MM.1S (cell line): ENCODE results near the gene MED15.
"Not testable (repeated sequence)": the region's sequence is repeated elsewhere in the genome, so short reads cannot be mapped to it uniquely, and the experiment has no call there.

ENCODE experiments used
- CTCF ChIP-seq: fragments of 300-600 bp; sonication (generic); IDR thresholded peaks from 2 replicates; pipeline ENCODE4 v1.5.1; 2016; ENCODE audit warnings: antibody characterized with exemption, low read length, mixed read lengths
- EZH2 ChIP-seq: fragments of 300-600 bp; sonication (generic); optimal IDR thresholded peaks from 2 replicates; pipeline ENCODE3; 2017; ENCODE audit warnings: low read depth, mild to moderate bottlenecking, antibody characterized with exemption, low read length, mixed read lengths
- EZH2phosphoT487 ChIP-seq: fragments of 300-600 bp; sonication (generic); IDR thresholded peaks from 2 replicates; pipeline ENCODE4 v1.6.1; 2018; ENCODE audit warnings: antibody characterized with exemption, low read length

- not testable (repeated sequence) for TF ChIP-seq EZH2phosphoT487, CTCF, EZH2
These were observed 24.3 kb upstream of the MED15 start for GRCh38 chr22:20483143-20483506.
